Measurements from ENCODE around the gene APH1B.

- TF ChIP-seq, protein P1, sequence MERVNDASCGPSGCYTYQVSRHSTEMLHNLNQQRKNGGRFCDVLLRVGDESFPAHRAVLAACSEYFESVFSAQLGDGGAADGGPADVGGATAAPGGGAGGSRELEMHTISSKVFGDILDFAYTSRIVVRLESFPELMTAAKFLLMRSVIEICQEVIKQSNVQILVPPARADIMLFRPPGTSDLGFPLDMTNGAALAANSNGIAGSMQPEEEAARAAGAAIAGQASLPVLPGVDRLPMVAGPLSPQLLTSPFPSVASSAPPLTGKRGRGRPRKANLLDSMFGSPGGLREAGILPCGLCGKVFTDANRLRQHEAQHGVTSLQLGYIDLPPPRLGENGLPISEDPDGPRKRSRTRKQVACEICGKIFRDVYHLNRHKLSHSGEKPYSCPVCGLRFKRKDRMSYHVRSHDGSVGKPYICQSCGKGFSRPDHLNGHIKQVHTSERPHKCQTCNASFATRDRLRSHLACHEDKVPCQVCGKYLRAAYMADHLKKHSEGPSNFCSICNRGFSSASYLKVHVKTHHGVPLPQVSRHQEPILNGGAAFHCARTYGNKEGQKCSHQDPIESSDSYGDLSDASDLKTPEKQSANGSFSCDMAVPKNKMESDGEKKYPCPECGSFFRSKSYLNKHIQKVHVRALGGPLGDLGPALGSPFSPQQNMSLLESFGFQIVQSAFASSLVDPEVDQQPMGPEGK (CRISPR knock-in tag; IDR thresholded peaks at IDR 0.05; ENCODE audit: borderline replicate concordance) = no peak
- TF ChIP-seq, protein P2, sequence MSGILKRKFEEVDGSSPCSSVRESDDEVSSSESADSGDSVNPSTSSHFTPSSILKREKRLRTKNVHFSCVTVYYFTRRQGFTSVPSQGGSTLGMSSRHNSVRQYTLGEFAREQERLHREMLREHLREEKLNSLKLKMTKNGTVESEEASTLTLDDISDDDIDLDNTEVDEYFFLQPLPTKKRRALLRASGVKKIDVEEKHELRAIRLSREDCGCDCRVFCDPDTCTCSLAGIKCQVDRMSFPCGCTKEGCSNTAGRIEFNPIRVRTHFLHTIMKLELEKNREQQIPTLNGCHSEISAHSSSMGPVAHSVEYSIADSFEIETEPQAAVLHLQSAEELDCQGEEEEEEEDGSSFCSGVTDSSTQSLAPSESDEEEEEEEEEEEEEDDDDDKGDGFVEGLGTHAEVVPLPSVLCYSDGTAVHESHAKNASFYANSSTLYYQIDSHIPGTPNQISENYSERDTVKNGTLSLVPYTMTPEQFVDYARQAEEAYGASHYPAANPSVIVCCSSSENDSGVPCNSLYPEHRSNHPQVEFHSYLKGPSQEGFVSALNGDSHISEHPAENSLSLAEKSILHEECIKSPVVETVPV (CRISPR knock-in tag; IDR thresholded peaks at IDR 0.05) = no peak
- TF ChIP-seq TCF4 (CRISPR knock-in tag; IDR thresholded peaks at IDR 0.05; ENCODE audit: borderline replicate concordance) (no peak), OSR1 (CRISPR knock-in tag; IDR thresholded peaks at IDR 0.05) (no peak), POU6F1 (CRISPR knock-in tag; IDR thresholded peaks at IDR 0.05; ENCODE audit: borderline replicate concordance, low read depth) (no peak), BACH2 (CRISPR knock-in tag; IDR thresholded peaks at IDR 0.05; ENCODE audit: borderline replicate concordance) (no peak), ZNF565 (CRISPR knock-in tag; conservative IDR thresholded peaks at IDR 0.05; ENCODE audit: low read depth) (no peak), ISL1 (CRISPR knock-in tag; IDR thresholded peaks at IDR 0.05) (no peak)
Observed at GRCh38 chr15:63255489-63255990, 21.9 kb upstream of the APH1B start.
